COLO829 (cell line): ENCODE data around the gene SMG7.

ENCODE experiments used
- DNase-seq: peaks from one replicate; pipeline ENCODE4 v3.0.0; 2012; ENCODE audit warnings: low spot score

SMG7 gene

DNA sequence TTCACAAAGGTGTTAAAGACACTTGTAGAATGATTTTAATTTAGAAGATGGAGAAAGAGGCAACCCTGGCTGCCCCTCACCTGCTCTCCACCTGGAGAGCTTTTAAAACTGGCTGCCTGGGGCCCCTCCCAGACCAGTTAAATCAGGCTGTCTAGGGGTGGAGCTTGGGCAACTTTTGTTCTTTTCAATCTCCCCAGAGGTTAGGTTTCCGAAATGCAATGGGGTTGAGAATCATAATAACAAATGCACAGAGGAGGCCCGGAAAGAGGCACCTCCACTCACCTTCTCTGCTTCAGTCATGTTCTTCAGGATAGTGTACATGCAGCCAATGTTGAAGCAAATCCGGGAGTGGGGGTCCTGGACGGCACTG, 117.6 kb downstream of the SMG7 start:
- no peak for DNase-seq

DNA sequence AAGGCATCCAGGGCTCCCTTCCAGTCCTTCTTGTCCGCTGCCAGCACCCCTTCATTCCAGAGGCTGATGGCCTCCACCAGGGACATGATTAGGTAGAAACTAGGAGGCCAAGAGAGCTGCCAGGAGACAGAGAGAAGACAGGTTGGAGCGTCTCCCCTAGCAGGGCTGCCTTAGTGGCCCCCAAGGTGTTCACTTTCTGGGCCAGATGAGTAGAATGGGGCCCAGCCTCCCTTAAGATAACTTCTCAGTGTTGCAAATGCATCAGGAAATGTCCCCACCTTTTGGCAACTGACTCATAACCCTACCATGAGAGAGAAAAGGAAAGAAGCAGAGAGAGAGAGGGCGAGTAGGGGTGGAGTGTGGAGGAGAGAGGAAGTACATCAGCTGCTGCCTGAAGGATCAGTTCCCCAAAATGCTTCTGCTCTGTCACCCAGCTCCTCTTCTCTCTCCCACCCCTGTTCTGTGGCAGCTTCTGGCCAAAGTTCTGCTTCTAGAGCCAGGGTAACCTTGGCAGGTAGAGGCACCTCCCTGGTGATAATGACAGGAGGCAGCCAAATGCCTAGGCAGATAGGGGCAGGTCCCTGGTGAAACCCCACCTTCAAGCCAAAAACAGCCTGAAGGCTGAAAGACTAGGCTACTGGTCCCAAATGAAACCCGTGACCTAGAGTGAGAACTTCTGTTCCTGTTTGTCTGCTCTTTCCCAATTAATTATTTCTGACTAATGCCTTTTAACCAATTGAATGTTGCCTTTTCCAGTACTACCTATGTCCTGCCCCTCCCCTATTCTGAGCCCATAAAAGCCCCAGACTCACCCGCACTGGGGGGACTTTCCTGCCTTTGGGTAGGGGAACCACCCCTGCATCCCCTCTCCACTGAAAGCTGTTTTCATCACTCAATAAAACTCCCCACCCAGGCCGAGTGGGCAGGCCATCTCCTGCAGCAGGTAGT, 118.2 kb downstream of the SMG7 start, which contains the start of gene NCF2:
TSS of gene NCF2 (minus strand) at position 216 of the 948 bp plus-strand sequence. CDS start at position 86, 130 bp downstream.
- DNase-seq: no peak

GRCh38 chr1:183592733-183593132, 120.4 kb downstream of the SMG7 start:
- DNase-seq: no peak

- no peak for DNase-seq
These were observed 121.1 kb downstream of the SMG7 start for GRCh38 chr1:183593356-183593755.

GRCh38 chr1:183595537-183595936, 123.2 kb downstream of the SMG7 start:
- DNase-seq: no peak

- no peak for DNase-seq
These were observed 124.2 kb downstream of the SMG7 start for GRCh38 chr1:183596500-183596899.

DNA sequence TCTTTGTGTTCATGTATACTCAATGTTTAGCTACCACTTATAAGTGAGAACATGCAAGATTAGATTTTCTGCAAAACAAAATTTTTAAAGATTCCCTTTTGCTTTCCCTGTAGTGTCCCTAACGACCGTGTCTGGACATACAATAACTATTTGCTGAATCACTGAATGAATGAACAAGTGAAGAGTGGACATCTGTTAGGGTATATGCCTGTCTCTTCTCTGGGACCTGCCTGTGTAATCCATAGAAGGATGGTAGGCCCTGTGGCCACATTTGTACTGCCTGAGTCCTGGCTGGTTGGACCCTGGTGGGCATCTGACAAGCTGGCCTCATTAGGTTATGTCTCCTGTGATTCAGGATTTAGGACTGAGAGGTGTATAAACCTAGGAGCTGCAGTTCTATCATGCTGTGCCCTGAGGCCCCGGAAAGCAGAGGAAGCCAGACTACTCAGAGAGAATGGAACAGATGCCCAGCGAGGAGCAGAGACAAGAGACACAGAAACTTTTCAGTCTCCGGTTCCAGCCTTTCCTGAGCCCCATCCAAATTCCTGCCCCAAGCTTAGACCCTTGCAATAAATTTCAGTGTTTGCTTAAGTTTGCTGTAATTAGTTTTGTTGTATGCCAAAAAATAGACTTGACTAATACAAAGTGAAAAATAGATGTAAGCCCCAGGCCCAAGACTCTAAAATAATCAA, 125.5 kb downstream of the SMG7 start:
- no peak for DNase-seq

- DNase-seq: peak; percentile 48
These were observed 126.1 kb downstream of the SMG7 start for GRCh38 chr1:183598386-183598785.

DNA sequence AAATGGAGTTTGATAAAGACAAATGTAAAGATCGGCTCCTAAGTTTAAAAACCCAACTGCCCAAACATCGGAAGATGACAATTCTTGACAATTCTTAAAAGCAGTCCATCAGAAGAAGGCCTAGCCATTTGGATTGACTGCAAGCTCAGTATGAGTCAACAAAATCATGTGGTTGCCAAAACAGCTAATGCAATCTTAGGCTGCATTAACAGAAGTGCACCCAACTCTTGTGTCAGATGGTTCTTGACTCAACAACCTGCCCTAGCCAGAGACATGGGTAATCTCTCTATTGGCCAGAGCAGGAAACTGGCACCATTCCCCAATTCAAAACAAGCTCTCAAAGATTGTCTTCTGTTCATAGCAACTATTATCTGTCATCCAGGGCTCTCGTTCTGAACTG, 127.8 kb downstream of the SMG7 start:
- no peak for DNase-seq

- no peak for DNase-seq
These were observed 128.3 kb downstream of the SMG7 start for GRCh38 chr1:183600634-183601033.

DNA sequence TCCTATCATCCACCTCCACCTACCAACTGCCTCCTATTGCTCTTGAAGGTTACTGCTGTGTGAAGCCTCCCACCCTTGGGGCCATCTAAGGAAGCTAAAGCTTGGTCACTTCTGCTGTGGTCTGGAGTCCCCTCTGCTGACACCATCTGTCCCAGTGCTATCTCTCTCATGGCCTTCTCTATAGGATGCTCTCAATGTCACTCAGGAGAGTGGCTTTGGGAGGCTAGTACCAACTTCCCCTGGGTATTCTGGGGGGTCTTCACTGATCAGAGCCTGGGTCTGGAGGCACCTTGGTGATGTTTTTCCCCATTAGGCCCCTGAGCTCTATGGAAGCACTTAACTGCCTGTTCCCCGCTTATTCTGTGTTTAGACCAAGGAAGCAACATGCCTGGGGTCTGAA, 130.2 kb downstream of the SMG7 start:
- DNase-seq: no peak
